PC-9 (cell line): ENCODE results near the gene DUSP22. TPM values are rescaled to one million over a fixed set of nuclear protein-coding genes. Genes with fewer than 3 reads are reported as not detected.

Experiments used
- BruUV-seq: library from RNA; stranded (reverse); fragments of 400-500 nt; replicated peaks from 2 replicates; lab custom pipeline; 2021; lab: Mats Ljungman, UMichigan
- CTCF ChIA-PET: fragments of 300-600 bp; sonication (Branson Sonifier 250); formaldehyde crosslinking; loops from one replicate; lab custom pipeline; 2022; ENCODE audit warnings: antibody characterized with exemption; lab: Charles Lee
- POLR2A ChIA-PET: fragments of 300-600 bp; sonication (Branson Sonifier 250); formaldehyde crosslinking; loops from one replicate; lab custom pipeline; 2022; ENCODE audit warnings: antibody characterized with exemption; ENCODE audit not compliant: unreplicated experiment; lab: Charles Lee
- DNase-seq, 2 experiments: peaks; one replicate each; pipeline versions ENCODE4 v3.0.0 to v3.0.0-alpha.2; 2015 to 2022; ENCODE audit warnings: mixed read lengths in 1 of 2
- H2AFZ ChIP-seq: fragments of 200-600 bp; sonication (generic); 2 replicates; pipeline ENCODE4 v1.8.1; 2017; ENCODE audit warnings: antibody characterized with exemption
- H3F3A ChIP-seq: fragments of 200-600 bp; sonication (generic); 2 replicates; pipeline ENCODE4 v1.8.1; 2017; ENCODE audit warnings: antibody characterized with exemption, mild to moderate bottlenecking, low read depth; ENCODE audit not compliant: insufficient read depth
- H3K27ac ChIP-seq: fragments of 200-600 bp; sonication (generic); 2 replicates; pipeline ENCODE4 v1.6.1; 2016; ENCODE audit warnings: mixed run types
- H3K27me3 ChIP-seq: fragments of 200-600 bp; sonication (generic); 2 replicates; pipeline ENCODE4 v1.6.1; 2016; ENCODE audit warnings: low read depth, mixed run types; ENCODE audit not compliant: insufficient read depth
- H3K36me3 ChIP-seq: fragments of 200-600 bp; sonication (generic); 2 replicates; pipeline ENCODE4 v1.6.1; 2016; ENCODE audit warnings: low read depth, mixed run types
- H3K4me1 ChIP-seq: fragments of 200-600 bp; sonication (generic); replicated peaks from 2 replicates; pipeline ENCODE4 v1.6.1; 2016; ENCODE audit warnings: mixed run types; ENCODE audit not compliant: insufficient read depth
- H3K4me2 ChIP-seq: fragments of 200-600 bp; sonication (generic); 2 replicates; pipeline ENCODE4 v1.6.1; 2017; ENCODE audit warnings: mixed run types
- H3K4me3 ChIP-seq: fragments of 200-600 bp; sonication (generic); 2 replicates; pipeline ENCODE4 v1.6.1; 2016; ENCODE audit warnings: mixed run types
- H3K79me2 ChIP-seq: fragments of 200-600 bp; sonication (generic); 2 replicates; pipeline ENCODE4 v1.6.1; 2017; ENCODE audit warnings: low read depth, mixed run types
- H3K9me2 ChIP-seq: fragments of 200-600 bp; sonication (generic); 2 replicates; pipeline ENCODE4 v1.8.1; 2017; ENCODE audit warnings: mild to moderate bottlenecking; ENCODE audit not compliant: insufficient read depth
- H3K9me3 ChIP-seq: fragments of 200-600 bp; sonication (generic); 2 replicates; pipeline ENCODE4 v1.8.1; 2016; ENCODE audit warnings: low read depth; ENCODE audit not compliant: insufficient read depth
- H4K20me1 ChIP-seq: fragments of 200-600 bp; sonication (generic); 2 replicates; pipeline ENCODE4 v1.8.1; 2017; ENCODE audit not compliant: insufficient read depth
- EZH2 ChIP-seq: fragments of 200-600 bp; sonication (generic); IDR thresholded peaks from 2 replicates; pipeline ENCODE4 v1.8.0; 2017; ENCODE audit warnings: antibody characterized with exemption, low read depth
- intact Hi-C: fragments of 100-400 bp; cut with micrococcal nuclease; formaldehyde crosslinking; loops from one replicate; pipeline ENCODE4 v1.10.0; 2022; ENCODE audit not compliant: unreplicated experiment
- total RNA-seq: library from RNA; stranded (reverse); gene quantifications from 2 replicates; pipeline ENCODE4 v1.2.3, GENCODE V29; 2021
- TF ChIP-seq, protein P1 (sequence below): fragments of 200-600 bp; sonication (generic); conservative IDR thresholded peaks from 2 replicates; pipeline ENCODE4 v1.6.1; 2017; ENCODE audit warnings: mixed run types, antibody characterized with exemption, mild to moderate bottlenecking, moderate library complexity

The DUSP22 gene
- total RNA-seq, 1 experiment from 2014 or later = 25.5 TPM

DNA sequence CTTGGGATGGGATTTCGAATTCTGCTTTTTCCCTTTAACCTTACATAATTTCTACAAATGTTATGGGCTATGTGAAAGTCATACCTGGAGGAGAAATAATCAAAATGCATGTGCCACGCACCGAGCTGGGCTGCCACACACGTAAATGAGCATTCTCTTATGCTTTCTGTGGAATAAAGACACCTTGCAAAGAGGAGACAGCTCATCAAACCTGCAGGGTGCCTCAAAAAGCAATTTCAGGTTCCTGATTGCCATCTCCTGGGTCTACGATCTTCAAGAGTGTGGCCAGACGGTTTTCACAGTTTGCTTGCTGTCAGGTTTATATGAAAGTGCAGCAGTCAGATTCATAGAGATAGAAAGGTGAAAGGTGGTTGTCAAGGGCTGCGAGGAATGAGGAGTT is 36.6 kb downstream of the DUSP22 start:
- H2AFZ ChIP-seq = no peak overlapping the region
- H3K9me3 ChIP-seq = no peaks in the 10 kb centered on the region
- H3K27me3 ChIP-seq = peaks cover 87% of the 10 kb centered on the region
- H3K9me2 ChIP-seq = no peaks in the 10 kb centered on the region
- H3F3A ChIP-seq = no peaks in the 10 kb centered on the region
- BruUV-seq = no TSS peak
- intact Hi-C loops = no loop called here
- no peak for DNase-seq
- TF ChIP-seq EZH2 = no peak
- H3K79me2 ChIP-seq = no peaks in the 10 kb centered on the region
- no peaks in the 10 kb centered on the region for H3K36me3 ChIP-seq
- H3K4me1 ChIP-seq = no peaks in the 10 kb centered on the region
- ChIA-PET POLR2A (no interaction called here), CTCF (no interaction called here)
- no peak overlapping the region for H3K4me3 ChIP-seq
- H3K4me2 ChIP-seq = no peak overlapping the region
- H3K27ac ChIP-seq = no peak overlapping the region
- peaks cover 9% of the 10 kb centered on the region; the same call in 1 of the 2 replicates for H4K20me1 ChIP-seq

DNA sequence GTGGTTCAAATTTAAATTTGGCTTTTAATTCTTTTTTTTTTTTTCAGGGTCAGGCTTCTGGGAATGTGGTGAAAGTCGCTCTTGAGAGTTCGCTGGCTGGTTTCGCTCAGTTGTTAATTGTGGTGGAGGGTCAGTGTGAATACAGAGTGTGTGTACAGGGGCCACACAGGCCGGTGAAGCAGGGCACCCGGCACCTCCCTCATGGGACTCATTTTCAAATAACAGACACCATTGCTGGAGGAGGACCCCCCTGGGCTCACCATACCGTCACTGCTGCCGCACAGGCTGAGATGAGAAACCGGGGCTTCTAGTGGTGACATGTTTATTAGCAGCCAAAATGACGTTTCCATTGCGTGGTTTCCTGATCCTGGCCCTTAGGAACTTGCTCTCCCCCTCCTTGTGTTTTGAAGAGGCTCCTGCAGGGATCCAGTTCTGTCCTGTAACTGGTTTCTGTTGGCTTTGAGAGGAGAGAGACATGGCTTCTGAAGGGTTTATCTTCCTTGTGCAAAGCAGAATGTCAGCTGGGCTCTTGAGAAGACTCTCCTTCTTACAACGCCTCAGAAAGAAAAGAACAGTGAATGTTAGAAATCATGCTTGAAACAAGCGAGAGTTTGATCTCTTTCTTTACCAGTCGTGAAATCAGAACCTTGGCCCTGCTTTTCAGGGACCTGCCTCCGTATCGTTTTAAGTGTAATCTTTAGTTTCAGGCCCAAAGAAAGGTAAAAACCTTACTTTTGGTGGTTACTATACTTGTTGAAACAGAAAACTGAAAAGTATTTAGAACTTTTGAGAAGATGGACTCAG is 37.8 kb downstream of the DUSP22 start:
- no TSS peak for BruUV-seq
- ChIA-PET CTCF (no interaction called here), POLR2A (no interaction called here)
- intact Hi-C loops = no loop called here
- no peak overlapping the region for H3K27ac ChIP-seq
- no peak overlapping the region for H2AFZ ChIP-seq
- no peaks in the 10 kb centered on the region for H3K9me3 ChIP-seq
- H3K4me2 ChIP-seq = no peak overlapping the region
- H3K4me3 ChIP-seq = no peak overlapping the region
- TF ChIP-seq, protein P1, sequence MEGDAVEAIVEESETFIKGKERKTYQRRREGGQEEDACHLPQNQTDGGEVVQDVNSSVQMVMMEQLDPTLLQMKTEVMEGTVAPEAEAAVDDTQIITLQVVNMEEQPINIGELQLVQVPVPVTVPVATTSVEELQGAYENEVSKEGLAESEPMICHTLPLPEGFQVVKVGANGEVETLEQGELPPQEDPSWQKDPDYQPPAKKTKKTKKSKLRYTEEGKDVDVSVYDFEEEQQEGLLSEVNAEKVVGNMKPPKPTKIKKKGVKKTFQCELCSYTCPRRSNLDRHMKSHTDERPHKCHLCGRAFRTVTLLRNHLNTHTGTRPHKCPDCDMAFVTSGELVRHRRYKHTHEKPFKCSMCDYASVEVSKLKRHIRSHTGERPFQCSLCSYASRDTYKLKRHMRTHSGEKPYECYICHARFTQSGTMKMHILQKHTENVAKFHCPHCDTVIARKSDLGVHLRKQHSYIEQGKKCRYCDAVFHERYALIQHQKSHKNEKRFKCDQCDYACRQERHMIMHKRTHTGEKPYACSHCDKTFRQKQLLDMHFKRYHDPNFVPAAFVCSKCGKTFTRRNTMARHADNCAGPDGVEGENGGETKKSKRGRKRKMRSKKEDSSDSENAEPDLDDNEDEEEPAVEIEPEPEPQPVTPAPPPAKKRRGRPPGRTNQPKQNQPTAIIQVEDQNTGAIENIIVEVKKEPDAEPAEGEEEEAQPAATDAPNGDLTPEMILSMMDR = no peak
- no peak for TF ChIP-seq EZH2
- peaks cover 85% of the 10 kb centered on the region for H3K27me3 ChIP-seq
- no peaks in the 10 kb centered on the region for H3F3A ChIP-seq
- no peaks in the 10 kb centered on the region for H3K4me1 ChIP-seq
- H3K79me2 ChIP-seq = no peaks in the 10 kb centered on the region
- no peaks in the 10 kb centered on the region for H3K36me3 ChIP-seq
- peaks cover 9% of the 10 kb centered on the region; the same call in 1 of the 2 replicates for H4K20me1 ChIP-seq
- H3K9me2 ChIP-seq = no peaks in the 10 kb centered on the region
- no peak for DNase-seq

DNA sequence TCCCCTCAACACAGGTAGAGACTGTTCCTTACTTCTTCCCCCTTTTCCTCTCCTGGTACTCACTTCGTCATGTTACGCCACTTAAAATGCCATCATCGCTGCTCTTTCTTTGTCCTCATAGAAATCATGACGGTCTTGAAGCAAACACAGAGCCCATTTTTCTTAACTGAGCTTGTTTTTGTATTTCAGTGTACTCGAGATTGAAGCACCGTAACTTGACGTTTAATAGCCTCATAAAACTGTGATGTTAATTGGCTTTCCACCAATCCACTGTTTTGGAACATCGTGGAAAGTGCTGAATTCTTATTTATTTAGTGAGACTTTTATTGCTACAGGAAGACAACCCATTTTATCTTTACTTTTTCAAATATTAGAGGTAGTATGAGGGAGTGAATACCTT is 38.7 kb downstream of the DUSP22 start:
- BruUV-seq = no TSS peak
- no peaks in the 10 kb centered on the region for H3K9me3 ChIP-seq
- CTCF ChIA-PET = no interaction called here

More for the DNA sequence above, 38.7 kb downstream of the DUSP22 start:
- H3K4me1 ChIP-seq = no peaks in the 10 kb centered on the region
- H2AFZ ChIP-seq = no peak overlapping the region
- POLR2A ChIA-PET = no interaction called here
- H3K4me3 ChIP-seq = no peak overlapping the region
- TF ChIP-seq, protein P1 = no peak
- no peak for TF ChIP-seq EZH2
- H4K20me1 ChIP-seq = peaks cover 9% of the 10 kb centered on the region; the same call in 1 of the 2 replicates
- H3K9me2 ChIP-seq = no peaks in the 10 kb centered on the region
- H3K27ac ChIP-seq = no peak overlapping the region
- no peaks in the 10 kb centered on the region for H3K79me2 ChIP-seq
- no peaks in the 10 kb centered on the region for H3F3A ChIP-seq
- no peak for DNase-seq
- H3K36me3 ChIP-seq = no peaks in the 10 kb centered on the region
- H3K4me2 ChIP-seq = no peak overlapping the region
- intact Hi-C loops = no loop called here
- peaks cover 90% of the 10 kb centered on the region for H3K27me3 ChIP-seq
